Ramos (cell line): ENCODE measurements around the gene HOXC9.

Experiments used
- in situ Hi-C: fragments of 300-500 bp; cut with MboI; formaldehyde crosslinking; loops from one replicate; pipeline ENCODE4 v1.14.3; 2022; ENCODE audit warnings: low sequenced_read_pairs; ENCODE audit not compliant: unreplicated experiment

Gene HOXC9

GRCh38 chr12:54045401-54045800 lies 45.4 kb downstream of the HOXC9 start:
- in situ Hi-C loops: no loop called here

GRCh38 chr12:54045868-54046521 lies 46.0 kb downstream of the HOXC9 start:
- in situ Hi-C loops: no loop called here

GRCh38 chr12:54046809-54047159 lies 46.8 kb downstream of the HOXC9 start:
- in situ Hi-C loops: no loop called here

GRCh38 chr12:54047160-54047963 lies 47.4 kb downstream of the HOXC9 start:
- in situ Hi-C loops: no loop called here

DNA sequence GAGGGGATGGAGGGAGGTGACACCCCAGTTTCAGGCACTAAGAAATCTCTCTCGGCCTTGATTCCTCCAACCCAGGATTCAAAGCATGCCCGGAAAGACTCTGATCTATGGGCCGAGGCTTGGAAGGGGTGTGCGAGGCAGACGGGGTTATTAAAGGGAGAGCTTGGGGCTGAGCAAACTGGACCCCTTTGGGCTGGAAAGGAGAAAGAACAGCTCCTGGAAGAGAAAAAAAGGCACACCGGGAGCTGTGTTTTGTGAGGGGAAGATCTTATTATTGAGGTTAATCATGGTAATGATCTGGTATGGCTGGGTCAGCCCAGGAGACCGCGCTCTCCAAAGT lies 48.0 kb downstream of the HOXC9 start:
- in situ Hi-C loops: no loop called here

GRCh38 chr12:54048406-54049093 lies 48.6 kb downstream of the HOXC9 start:
- in situ Hi-C loops: no loop called here

DNA sequence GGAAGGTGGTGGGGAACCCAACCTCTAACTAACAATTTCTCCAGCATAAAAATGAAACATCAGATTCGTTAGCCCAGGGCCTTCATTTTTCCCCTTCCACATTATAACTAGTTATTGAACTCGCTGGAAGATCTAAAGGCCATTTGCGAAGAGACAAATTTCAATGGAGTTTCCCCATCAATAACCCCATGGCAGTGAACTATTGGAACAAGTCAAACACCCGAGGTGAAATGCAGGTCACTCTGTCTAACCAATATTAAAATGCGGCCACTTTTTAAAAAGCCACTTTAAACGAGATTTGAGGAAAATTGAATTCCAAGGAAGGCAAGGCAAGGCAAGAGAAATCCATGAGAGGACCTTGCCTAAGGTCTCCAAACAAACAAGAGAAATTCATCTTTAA lies 49.1 kb downstream of the HOXC9 start:
- in situ Hi-C loops: no loop called here

DNA sequence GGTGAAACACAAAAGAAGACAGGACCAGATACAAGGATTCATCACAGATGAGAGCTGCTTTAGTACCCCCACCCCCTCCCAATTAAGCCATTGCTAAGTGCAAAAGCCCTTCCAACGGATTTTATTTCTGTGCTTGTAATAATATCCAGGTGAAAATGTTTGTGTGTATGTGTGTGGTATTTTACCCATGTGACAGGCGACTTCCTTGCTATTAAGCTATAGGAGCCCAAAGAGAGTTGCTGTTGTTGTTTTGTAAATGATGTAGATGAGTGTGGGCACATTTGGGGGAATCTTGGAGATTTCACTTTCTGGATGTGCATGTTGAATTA lies 50.5 kb downstream of the HOXC9 start:
- in situ Hi-C loops: no loop called here

DNA sequence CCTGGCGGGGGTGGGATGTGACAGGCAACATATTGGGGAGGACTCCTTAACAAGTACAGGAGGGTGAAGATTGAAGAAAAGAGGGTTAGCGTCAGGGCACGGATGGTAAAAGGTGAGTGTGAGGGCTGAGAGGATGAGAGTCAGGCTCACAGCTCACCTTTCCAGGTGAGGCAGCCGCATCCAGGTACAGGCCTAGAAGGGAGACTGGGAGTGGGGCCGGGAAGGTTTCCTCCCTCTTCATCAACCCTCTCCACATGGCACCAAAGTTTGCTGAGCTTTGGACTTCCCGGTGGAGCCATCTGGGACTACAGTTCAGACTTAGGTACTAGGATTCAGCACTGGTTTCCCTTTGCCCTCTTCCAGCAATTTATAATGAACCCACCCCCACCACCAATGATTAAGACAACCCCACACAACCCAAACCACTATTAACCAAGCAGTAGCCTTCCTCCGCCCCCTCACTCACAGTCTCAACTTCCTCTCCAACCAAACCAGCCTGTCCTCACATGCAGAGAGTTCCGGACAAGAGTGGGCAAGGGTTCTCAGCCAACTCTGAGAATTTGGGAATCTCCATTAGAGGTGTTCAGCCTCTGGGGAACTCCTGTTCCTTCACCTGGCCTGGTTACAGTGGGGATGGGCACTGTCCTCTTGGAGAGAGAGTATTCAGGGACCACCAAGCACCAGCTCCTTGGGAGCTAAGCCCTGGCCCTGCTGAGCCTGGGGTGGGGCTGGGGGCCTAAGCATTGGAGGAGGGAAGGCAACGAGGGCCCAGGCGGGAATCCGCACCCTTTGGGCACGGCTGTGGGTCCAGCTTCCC lies 51.3 kb downstream of the HOXC9 start:
- in situ Hi-C loops: no loop called here

DNA sequence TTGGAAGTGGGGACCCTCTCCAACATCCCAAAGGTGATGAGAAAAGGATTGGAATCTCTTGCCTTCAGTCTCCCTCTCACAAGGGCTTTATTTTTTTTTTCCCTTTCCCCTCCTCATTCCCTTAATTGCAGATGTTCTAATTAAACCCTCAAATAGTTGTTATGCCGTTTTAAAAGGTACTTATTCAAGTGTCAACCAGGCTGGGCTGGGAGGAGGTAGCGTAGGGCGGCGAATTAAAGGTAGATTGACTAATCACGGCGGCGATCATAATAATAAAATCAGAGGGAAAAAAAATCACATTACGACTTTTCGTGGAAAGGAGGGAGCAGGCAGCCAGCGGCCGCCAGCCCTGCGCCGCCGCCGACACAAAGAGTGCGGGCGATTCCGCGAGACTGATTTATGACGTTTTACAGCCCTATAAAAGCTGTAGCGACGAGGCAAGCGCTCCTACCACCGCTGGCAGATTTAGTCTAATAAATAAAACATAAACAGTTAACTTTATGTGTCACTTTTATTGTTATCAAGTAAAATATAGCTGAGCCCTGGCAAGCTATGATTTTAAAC lies 52.0 kb downstream of the HOXC9 start:
- in situ Hi-C loops: no loop called here

DNA sequence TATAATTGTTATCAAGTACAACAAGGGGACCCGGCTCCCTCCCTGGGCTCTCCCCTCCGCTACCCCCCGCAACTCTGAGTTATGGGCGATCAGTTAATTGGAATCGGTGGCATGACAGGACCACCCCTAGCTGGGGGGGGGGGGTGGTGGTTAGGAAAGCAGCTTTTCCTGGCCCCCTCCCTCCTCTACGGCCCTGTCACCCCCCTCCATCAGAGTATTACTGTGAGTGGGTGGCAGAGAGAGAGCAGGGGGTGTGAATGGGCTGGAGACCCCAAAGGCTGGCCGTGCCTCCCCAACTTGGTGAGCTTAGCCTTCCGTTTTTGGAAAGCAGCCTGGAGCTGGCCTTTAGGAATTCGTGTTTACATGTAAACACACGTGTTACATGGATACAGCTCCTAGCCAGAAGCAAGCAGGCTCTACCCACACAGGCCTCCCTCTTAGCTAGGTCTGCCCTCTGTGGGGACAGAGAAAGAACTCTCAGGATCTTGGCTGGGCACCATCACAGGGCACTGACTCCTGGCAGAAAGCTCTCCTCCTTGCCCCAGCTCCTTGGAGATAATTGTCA lies 52.6 kb downstream of the HOXC9 start:
- in situ Hi-C loops: no loop called here
